Hepatocyte (in vitro differentiated cells): ENCODE data around the gene EVL. TPM values are rescaled to one million over a fixed set of nuclear protein-coding genes. Genes with fewer than 3 reads are reported as not detected.

ENCODE experiments used
- DNase-seq: peaks from one replicate; pipeline ENCODE4 v3.0.0-alpha.2; 2016; ENCODE audit warnings: low spot score
- H2AFZ ChIP-seq: fragments of 200-600 bp; sonication (generic); 2 replicates; pipeline ENCODE4 v1.6.0; 2016; ENCODE audit warnings: antibody characterized with exemption, mild to moderate bottlenecking
- H3K27ac ChIP-seq: fragments of 200-600 bp; sonication (generic); 2 replicates; pipeline ENCODE4 v1.5.1; 2016; ENCODE audit warnings: mild to moderate bottlenecking
- H3K27me3 ChIP-seq: fragments of 200-600 bp; sonication (generic); 2 replicates; pipeline ENCODE4 v1.6.1; 2016
- H3K36me3 ChIP-seq: fragments of 200-600 bp; sonication (generic); replicated peaks from 2 replicates; pipeline ENCODE4 v1.5.1; 2016; ENCODE audit warnings: low read depth; ENCODE audit not compliant: insufficient read depth
- H3K4me1 ChIP-seq: fragments of 200-600 bp; sonication (generic); 2 replicates; pipeline ENCODE4 v1.5.1; 2016; ENCODE audit warnings: mild to moderate bottlenecking, moderate library complexity; ENCODE audit not compliant: insufficient read depth
- H3K4me2 ChIP-seq: fragments of 200-600 bp; sonication (generic); 2 replicates; pipeline ENCODE4 v1.6.0; 2016
- H3K4me3 ChIP-seq: fragments of 200-600 bp; sonication (generic); 2 replicates; pipeline ENCODE4 v1.5.1; 2016; ENCODE audit warnings: mild to moderate bottlenecking
- H3K79me2 ChIP-seq: fragments of 200-600 bp; sonication (generic); 2 replicates; pipeline ENCODE4 v1.6.0; 2017; ENCODE audit warnings: mild to moderate bottlenecking
- H3K9me2 ChIP-seq: fragments of 200-600 bp; sonication (generic); replicated peaks from 2 replicates; pipeline ENCODE4 v1.6.0; 2017; ENCODE audit warnings: mild to moderate bottlenecking; ENCODE audit not compliant: insufficient read depth
- H3K9me3 ChIP-seq: fragments of 200-600 bp; sonication (generic); 2 replicates; pipeline ENCODE4 v1.5.1; 2016; ENCODE audit warnings: low read depth, mild to moderate bottlenecking
- H4K20me1 ChIP-seq: fragments of 200-600 bp; sonication (generic); 2 replicates; pipeline ENCODE4 v1.6.0; 2016; ENCODE audit warnings: mild to moderate bottlenecking; ENCODE audit not compliant: insufficient read depth, poor library complexity, severe bottlenecking
- EZH2 ChIP-seq: fragments of 200-600 bp; sonication (generic); IDR thresholded peaks from 2 replicates; pipeline ENCODE4 v1.6.1; 2016; ENCODE audit warnings: antibody characterized with exemption, mild to moderate bottlenecking, borderline replicate concordance
- EZH2phosphoT487 ChIP-seq: fragments of 200-600 bp; sonication (generic); IDR thresholded peaks from one replicate; pipeline ENCODE4 v1.6.1; 2018; ENCODE audit warnings: antibody characterized with exemption, mild to moderate bottlenecking, low read depth, moderate library complexity; ENCODE audit not compliant: unreplicated experiment, severe bottlenecking
- WGBS: methylation state at CpG from one replicate; pipeline ENCODE4 v1.1.6; 2016; ENCODE audit warnings: low lambda C conversion rate; ENCODE audit errors: missing lambda C conversion rate; 5-methylcytosine and 5-hydroxymethylcytosine counted together
- polyA plus RNA-seq: library from polyadenylated mRNA; unstranded; fragments of >200 nt; fragmentation: Nextera tagmentation; extraction: Ambion mirVana; gene quantifications from 2 replicates; pipeline ENCODE4 v1.2.1, GENCODE V29; 2016
- total RNA-seq: library from RNA; depleted of rRNA; stranded (reverse); fragments of >200 nt; gene quantifications from 2 replicates; pipeline ENCODE4 v1.2.3, GENCODE V29; 2014
- TF ChIP-seq, protein P1 (sequence below): fragments of 200-600 bp; sonication (generic); IDR thresholded peaks from 2 replicates; pipeline ENCODE4 v1.5.1; 2016; ENCODE audit warnings: antibody characterized with exemption, mild to moderate bottlenecking; ENCODE audit not compliant: poor library complexity

Gene EVL
- total and polyA plus RNA-seq, 2 experiments from 2014 or later: 60.5 to 77.2 TPM

DNA sequence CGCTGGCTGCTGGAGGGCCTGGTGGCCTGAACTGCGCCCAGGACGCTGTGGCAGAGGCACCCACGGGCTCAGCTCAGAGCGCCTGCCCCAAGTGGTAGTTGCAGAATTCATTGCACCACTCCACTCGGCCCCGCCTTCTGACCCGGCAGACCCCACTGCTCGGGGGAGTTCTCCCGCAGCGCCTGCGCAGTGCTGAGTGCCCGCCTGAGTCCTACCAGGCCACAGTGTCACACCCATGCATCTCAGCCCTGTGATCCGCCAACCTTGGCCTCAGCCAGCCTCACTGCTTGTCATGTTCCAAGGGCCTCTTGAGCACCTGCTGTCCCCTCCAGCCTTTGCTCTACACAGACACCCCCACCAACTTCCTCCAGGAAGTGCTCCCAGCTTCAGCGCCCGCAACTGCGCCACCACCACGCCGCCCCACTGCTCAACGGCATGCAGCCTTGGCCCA, 82.0 kb downstream of the EVL start:
- no peaks in the 10 kb centered on the region for H3K9me3 ChIP-seq
- no peaks in the 10 kb centered on the region for H3K79me2 ChIP-seq
- H3K27ac ChIP-seq: no peak overlapping the region
- no peak overlapping the region for H3K4me2 ChIP-seq
- no peak overlapping the region for H3K4me3 ChIP-seq
- no peaks in the 10 kb centered on the region for H3K36me3 ChIP-seq
- no peak for DNase-seq
- H2AFZ ChIP-seq: no peak overlapping the region
- TF ChIP-seq EZH2phosphoT487: no peak
- no peak for TF ChIP-seq EZH2
- TF ChIP-seq, protein P1, sequence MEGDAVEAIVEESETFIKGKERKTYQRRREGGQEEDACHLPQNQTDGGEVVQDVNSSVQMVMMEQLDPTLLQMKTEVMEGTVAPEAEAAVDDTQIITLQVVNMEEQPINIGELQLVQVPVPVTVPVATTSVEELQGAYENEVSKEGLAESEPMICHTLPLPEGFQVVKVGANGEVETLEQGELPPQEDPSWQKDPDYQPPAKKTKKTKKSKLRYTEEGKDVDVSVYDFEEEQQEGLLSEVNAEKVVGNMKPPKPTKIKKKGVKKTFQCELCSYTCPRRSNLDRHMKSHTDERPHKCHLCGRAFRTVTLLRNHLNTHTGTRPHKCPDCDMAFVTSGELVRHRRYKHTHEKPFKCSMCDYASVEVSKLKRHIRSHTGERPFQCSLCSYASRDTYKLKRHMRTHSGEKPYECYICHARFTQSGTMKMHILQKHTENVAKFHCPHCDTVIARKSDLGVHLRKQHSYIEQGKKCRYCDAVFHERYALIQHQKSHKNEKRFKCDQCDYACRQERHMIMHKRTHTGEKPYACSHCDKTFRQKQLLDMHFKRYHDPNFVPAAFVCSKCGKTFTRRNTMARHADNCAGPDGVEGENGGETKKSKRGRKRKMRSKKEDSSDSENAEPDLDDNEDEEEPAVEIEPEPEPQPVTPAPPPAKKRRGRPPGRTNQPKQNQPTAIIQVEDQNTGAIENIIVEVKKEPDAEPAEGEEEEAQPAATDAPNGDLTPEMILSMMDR: no peak
- peaks cover 35% of the 10 kb centered on the region for H3K4me1 ChIP-seq
- WGBS: 92% methylated on average over 14 of the region's 20 CpGs
- H4K20me1 ChIP-seq: no peaks in the 10 kb centered on the region
- no peaks in the 10 kb centered on the region for H3K9me2 ChIP-seq
- H3K27me3 ChIP-seq: no peaks in the 10 kb centered on the region

DNA sequence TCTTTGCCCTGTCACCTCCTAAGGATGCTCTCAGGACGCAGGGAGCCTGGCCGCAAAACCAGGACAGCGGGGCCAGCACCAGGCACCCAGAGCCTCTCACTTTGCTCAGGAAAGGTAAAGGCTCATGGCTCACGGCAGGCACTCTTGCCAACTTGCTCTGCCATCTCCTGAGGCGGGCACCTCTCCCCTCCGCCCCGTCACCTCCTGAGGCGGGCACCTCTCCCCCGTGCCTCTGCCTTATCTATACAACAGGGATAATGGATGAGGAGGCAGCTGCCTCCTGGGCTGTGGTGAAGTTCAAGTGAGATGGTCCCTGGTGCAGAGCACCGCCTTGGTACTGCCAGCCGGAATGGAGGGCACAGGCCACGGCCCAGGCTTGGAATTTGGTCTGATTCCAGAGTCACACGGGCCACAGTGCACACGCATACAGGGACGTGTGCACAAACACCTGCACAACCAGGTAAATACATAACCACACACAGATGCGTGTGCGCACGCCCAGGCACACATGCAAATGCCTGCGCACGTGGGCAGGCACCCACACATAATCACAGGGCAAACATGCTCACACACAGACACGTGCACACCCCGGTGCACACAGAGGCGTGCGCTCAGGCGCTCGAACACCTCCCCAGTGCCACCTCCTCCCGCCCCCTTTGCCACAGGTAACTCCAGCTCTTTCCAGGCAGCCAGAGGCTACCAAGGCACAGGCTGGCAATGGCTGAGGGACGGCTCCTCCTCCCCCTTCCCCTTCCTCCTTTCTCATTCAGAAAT, 82.7 kb downstream of the EVL start:
- Histone ChIP-seq H3K9me2 (no peaks in the 10 kb centered on the region), H3K4me1 (peaks cover 28% of the 10 kb centered on the region), H3K4me3 (no peak overlapping the region), H4K20me1 (no peaks in the 10 kb centered on the region), H3K36me3 (no peaks in the 10 kb centered on the region), H3K27ac (no peak overlapping the region), H3K79me2 (no peaks in the 10 kb centered on the region), H3K4me2 (no peak overlapping the region), H3K9me3 (no peaks in the 10 kb centered on the region), H2AFZ (no peak overlapping the region), H3K27me3 (no peaks in the 10 kb centered on the region)
- TF ChIP-seq EZH2phosphoT487 (no peak), EZH2 (no peak)
- TF ChIP-seq, protein P1: no peak
- DNase-seq: no peak
- whole genome bisulfite sequencing: 88% methylated on average over 27 of the region's 28 CpGs

DNA sequence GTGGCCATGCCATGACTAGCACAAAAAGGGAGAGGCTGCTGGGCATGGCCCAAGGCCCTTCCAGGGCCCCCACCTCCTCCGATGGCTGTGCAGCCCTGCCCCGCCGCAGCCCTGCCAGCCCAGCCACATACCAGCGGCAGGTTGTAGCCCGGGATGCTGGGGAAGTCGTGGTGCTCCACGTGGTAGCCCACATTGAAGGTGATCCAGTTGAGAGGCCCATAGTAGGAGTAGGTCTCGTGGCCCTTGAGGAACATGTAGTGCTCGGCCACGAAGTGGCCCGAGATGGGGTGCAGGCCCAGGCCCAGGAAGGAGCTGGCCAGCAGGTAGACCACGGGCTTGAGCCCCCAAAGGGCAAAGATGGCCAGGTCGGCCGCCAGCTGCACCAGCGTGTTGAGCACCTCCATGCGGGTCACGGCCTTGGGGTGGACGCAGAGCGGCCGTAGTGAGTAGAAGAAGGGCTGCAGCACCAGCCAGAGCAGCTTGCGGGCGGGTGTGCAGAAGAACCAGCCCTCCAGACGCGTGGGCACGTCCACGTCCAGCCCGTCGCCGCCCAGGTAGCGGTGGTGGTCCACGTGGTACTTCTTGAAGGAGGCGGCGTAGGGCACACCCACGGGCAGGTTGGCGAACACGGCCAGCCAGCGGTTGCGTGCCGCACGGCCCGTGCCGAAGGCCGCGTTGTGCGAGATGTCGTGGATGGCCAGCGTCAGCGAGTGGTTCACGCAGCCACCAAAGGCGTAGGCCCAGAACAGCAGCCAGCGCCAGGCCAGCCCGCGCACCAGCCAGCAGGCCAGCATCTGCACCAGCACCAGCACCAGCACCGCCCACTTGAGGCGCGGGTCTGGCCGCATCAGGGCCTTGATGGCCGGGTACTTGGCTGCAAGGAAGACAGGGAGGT, 83.9 kb downstream of the EVL start:
- Histone ChIP-seq H3K9me3 (no peaks in the 10 kb centered on the region), H3K27ac (no peak overlapping the region), H3K27me3 (no peaks in the 10 kb centered on the region), H4K20me1 (no peaks in the 10 kb centered on the region), H3K79me2 (no peaks in the 10 kb centered on the region), H3K4me1 (peaks cover 23% of the 10 kb centered on the region), H3K4me2 (no peak overlapping the region), H3K9me2 (no peaks in the 10 kb centered on the region), H3K36me3 (no peaks in the 10 kb centered on the region), H3K4me3 (no peak overlapping the region), H2AFZ (no peak overlapping the region)
- whole genome bisulfite sequencing: 97% methylated on average over 56 of the region's 58 CpGs
- TF ChIP-seq EZH2phosphoT487 (no peak), EZH2 (no peak)
- TF ChIP-seq, protein P1: no peak
- no peak for DNase-seq
